IPS DF 6.9 (cell line): ENCODE measurements around the gene OR4M1.
"Not testable (repeated sequence)": the region's sequence is repeated elsewhere in the genome, so short reads cannot be mapped to it uniquely, and the experiment has no call there.

Experiments used
- DNase-seq: peaks from one replicate; pipeline ENCODE4 v3.0.0-alpha.2; 2013; ENCODE audit warnings: low read depth, low spot score
- H3K27ac ChIP-seq: one replicate; pipeline ENCODE4 v1.5.1; 2013; ENCODE audit warnings: low read length, control low read depth
- H3K27me3 ChIP-seq: 2 replicates; pipeline ENCODE4 v1.6.1; 2013; ENCODE audit warnings: mild to moderate bottlenecking, low read length; ENCODE audit not compliant: control insufficient read depth, insufficient read depth
- H3K36me3 ChIP-seq: 2 replicates; pipeline ENCODE4 v1.6.1; 2013; ENCODE audit warnings: low read length; ENCODE audit not compliant: control insufficient read depth, insufficient read depth
- H3K4me1 ChIP-seq: 2 replicates; pipeline ENCODE4 v1.6.1; 2013; ENCODE audit warnings: low read length; ENCODE audit not compliant: control insufficient read depth, insufficient read depth
- H3K4me3 ChIP-seq: 2 replicates; pipeline ENCODE4 v1.5.1; 2013; ENCODE audit warnings: mild to moderate bottlenecking, low read length
- H3K9me3 ChIP-seq: 2 replicates; pipeline ENCODE4 v1.6.1; 2013; ENCODE audit warnings: low read length, inconsistent platforms; ENCODE audit not compliant: control insufficient read depth, insufficient read depth
- WGBS: extraction: QIAGEN DNeasy Blood & Tissue Kit; methylation state at CpG from one replicate; pipeline ENCODE4 v1.1.7; 2013; ENCODE audit warnings: mixed read lengths, missing lambda C conversion rate; ENCODE audit not compliant: insufficient read length, insufficient coverage; 5-methylcytosine and 5-hydroxymethylcytosine counted together

Gene OR4M1

GRCh38 chr14:19785848-19786247 lies 12.5 kb downstream of the OR4M1 start:
- H3K4me3 ChIP-seq, DNase-seq, H3K27me3 ChIP-seq, H3K4me1 ChIP-seq, H3K36me3 ChIP-seq, H3K27ac ChIP-seq: not testable (repeated sequence)
- WGBS, result no CpG with 5 or more reads among the region's 16 CpGs
- H3K9me3 ChIP-seq, result peaks cover 12% of the 10 kb centered on the region

GRCh38 chr14:19787318-19787717 lies 14.0 kb downstream of the OR4M1 start:
- H3K27ac ChIP-seq, H3K27me3 ChIP-seq, DNase-seq, H3K36me3 ChIP-seq, H3K4me1 ChIP-seq, H3K4me3 ChIP-seq: not testable (repeated sequence)
- H3K9me3 ChIP-seq, result peaks cover 12% of the 10 kb centered on the region
- no CpG with 5 or more reads among the region's 6 CpGs for WGBS

GRCh38 chr14:19788150-19788549 lies 14.8 kb downstream of the OR4M1 start:
- peaks cover 14% of the 10 kb centered on the region for H3K9me3 ChIP-seq
- WGBS, result no CpG with 5 or more reads among the region's 7 CpGs
- not testable (repeated sequence) for H3K4me1 ChIP-seq, H3K27ac ChIP-seq, DNase-seq, H3K4me3 ChIP-seq, H3K36me3 ChIP-seq, H3K27me3 ChIP-seq

- not testable (repeated sequence) for H3K27ac ChIP-seq, H3K27me3 ChIP-seq, H3K4me3 ChIP-seq, H3K4me1 ChIP-seq, H3K36me3 ChIP-seq, DNase-seq
- H3K9me3 ChIP-seq, result peaks cover 31% of the 10 kb centered on the region
- no CpG with 5 or more reads among the region's 10 CpGs for WGBS
Observed at GRCh38 chr14:19796520-19797108, 23.3 kb downstream of the OR4M1 start.

- Histone ChIP-seq H3K4me1 (no peaks in the 10 kb centered on the region), H3K9me3 (peaks cover 32% of the 10 kb centered on the region), H3K27me3 (no peaks in the 10 kb centered on the region), H3K27ac (no peak overlapping the region), H3K4me3 (no peak overlapping the region), H3K36me3 (no peaks in the 10 kb centered on the region; the same call in 1 of the 2 replicates)
- DNase-seq, result no peak
- no CpG with 5 or more reads among the region's 5 CpGs for WGBS
Observed at GRCh38 chr14:19799880-19800279, 26.6 kb downstream of the OR4M1 start.

GRCh38 chr14:19800282-19801117 lies 27.2 kb downstream of the OR4M1 start:
- Histone ChIP-seq H3K4me1 (no peaks in the 10 kb centered on the region), H3K36me3 (no peaks in the 10 kb centered on the region; the same call in 1 of the 2 replicates), H3K27ac (no peak overlapping the region), H3K27me3 (no peaks in the 10 kb centered on the region), H3K9me3 (peaks cover 32% of the 10 kb centered on the region), H3K4me3 (no peak overlapping the region)
- no peak for DNase-seq
- WGBS, result no CpG with 5 or more reads among the region's 17 CpGs

GRCh38 chr14:19801118-19801464 lies 27.8 kb downstream of the OR4M1 start:
- H3K4me1 ChIP-seq, result no peaks in the 10 kb centered on the region
- DNase-seq, result no peak
- no peak overlapping the region for H3K4me3 ChIP-seq
- peaks cover 32% of the 10 kb centered on the region for H3K9me3 ChIP-seq
- H3K27ac ChIP-seq, result no peak overlapping the region
- H3K36me3 ChIP-seq, result no peaks in the 10 kb centered on the region; the same call in 1 of the 2 replicates
- no CpG with 5 or more reads among the region's 13 CpGs for WGBS
- H3K27me3 ChIP-seq, result no peaks in the 10 kb centered on the region

GRCh38 chr14:19803470-19803869 lies 30.2 kb downstream of the OR4M1 start, which contains the start of gene OR4N2:
OR4N2 (plus strand) TSS chr14:19803770; CDS start chr14:19827449, 23,679 bp downstream.
- WGBS, result no CpG with 5 or more reads among the region's 1 CpG
- not testable (repeated sequence) for DNase-seq

GRCh38 chr14:19813171-19813920 lies 40.0 kb downstream of the OR4M1 start:
- not testable (repeated sequence) for DNase-seq, H3K4me1 ChIP-seq, H3K27me3 ChIP-seq, H3K27ac ChIP-seq, H3K36me3 ChIP-seq, H3K9me3 ChIP-seq, H3K4me3 ChIP-seq
- WGBS, result no CpG with 5 or more reads among the region's 4 CpGs

More at GRCh38 chr14:19803470-19803869, 30.2 kb downstream of the OR4M1 start, which contains the start of gene OR4N2:
- peaks cover 22% of the 10 kb centered on the region for H3K9me3 ChIP-seq
- not testable (repeated sequence) for H3K4me3 ChIP-seq, H3K4me1 ChIP-seq, H3K27me3 ChIP-seq, H3K27ac ChIP-seq, H3K36me3 ChIP-seq

- not testable (repeated sequence) for H3K4me1 ChIP-seq, DNase-seq, H3K36me3 ChIP-seq, H3K27me3 ChIP-seq, H3K27ac ChIP-seq, H3K4me3 ChIP-seq, H3K9me3 ChIP-seq
- no CpG with 5 or more reads among the region's 1 CpG for WGBS
Observed at GRCh38 chr14:19819879-19820278, 46.6 kb downstream of the OR4M1 start.
